Measurements from ENCODE around the gene RND2. TPM values are rescaled to one million over a fixed set of nuclear protein-coding genes. Genes with fewer than 3 reads are reported as not detected.
"Not testable (repeated sequence)": the region's sequence is repeated elsewhere in the genome, so short reads cannot be mapped to it uniquely, and the experiment has no call there.

Gene RND2
- total RNA-seq, 1 donor from 2014 or later, result 0.46 TPM

DNA sequence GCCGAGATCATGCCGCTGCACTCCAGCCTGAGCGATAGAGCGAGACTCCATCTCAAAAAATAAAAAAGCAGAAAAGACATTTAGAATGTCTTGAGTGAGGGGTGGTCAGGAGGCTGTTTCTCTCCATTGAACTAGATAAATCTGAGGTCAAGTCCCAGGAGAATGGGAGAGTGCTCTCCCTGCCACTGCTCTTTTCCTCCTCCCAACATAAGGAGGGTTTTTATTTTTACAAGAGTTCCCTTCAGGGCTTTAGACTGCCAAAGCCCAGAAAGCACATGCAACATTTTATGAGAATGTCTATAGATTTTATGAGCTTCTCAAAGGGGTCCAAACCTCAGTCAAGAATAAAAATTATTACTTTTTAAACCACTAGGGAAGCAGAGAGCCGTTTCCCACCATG lies 1.6 kb downstream of the RND2 start:
- no peak for DNase-seq (ENCODE audit: low read depth, low spot score)

DNA sequence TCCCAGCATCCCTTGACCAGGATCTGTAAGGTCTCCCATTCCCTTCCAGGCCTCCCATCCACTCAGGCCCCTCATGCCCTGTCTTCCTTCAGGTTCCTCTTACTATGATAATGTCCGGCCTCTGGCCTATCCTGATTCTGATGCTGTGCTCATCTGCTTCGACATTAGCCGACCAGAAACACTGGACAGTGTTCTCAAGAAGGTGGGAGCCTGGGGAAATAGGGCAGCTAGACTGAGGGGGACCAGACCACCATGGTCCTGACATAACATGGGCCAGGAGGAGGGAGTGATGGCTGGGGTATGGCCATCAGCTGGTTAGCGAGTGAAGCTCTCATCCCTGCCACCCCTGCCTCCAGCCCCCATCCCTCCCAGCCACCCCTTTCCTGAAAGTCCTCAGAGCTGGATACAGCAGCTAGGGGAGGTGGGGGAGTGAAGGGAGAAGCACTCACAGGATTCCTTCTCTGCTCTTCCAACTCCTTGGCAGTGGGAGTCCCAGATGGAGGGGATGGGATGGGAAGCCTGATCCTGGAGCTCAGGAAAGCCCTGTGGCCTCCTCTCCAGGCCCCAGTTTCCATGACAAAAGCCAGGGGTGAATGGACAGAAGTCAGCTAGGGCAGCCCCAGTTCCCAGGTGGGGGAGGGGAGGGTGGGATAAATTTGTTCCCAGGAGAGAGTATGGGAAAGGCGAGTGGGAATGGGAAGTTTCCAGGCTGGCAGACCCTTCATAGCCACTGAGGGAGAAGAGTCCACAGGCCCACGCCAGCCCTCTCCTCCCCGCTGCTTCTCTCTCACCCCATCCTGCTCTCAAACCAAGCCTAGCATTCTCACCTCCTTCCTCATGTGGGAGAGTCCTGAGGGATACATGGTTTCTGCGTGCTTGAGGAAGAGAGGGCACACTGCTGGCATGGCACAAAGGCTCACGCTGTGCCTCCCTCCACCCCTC lies 2.3 kb downstream of the RND2 start:
- no peak for DNase-seq (ENCODE audit: low read depth, low spot score)

DNA sequence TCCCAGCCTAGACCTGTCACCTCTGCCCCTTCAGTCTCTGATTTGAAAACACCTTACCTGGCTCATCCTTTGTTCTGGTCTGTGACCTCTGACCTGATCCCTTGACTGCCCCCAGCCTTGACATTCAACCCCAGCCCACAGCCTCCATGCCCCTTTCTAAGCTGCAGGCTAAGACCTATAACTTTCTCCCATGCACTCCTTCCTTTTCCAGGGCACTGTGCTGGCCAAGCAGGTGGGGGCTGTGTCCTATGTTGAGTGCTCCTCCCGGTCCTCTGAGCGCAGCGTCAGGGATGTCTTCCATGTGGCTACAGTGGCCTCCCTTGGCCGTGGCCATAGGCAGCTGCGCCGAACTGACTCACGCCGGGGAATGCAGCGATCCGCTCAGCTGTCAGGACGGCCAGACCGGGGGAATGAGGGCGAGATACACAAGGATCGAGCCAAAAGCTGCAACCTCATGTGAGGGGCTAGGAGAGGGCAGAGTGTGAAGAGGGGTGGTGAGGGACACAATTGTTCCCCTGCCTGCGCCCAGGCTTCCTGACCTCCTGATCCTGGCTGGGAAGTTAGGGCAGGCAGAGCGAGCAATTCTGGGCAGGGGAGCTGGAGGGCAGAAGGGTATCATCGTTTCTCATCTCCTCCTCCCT lies 3.3 kb downstream of the RND2 start:
- DNase-seq (ENCODE audit: low read depth, low spot score), result no peak

DNA sequence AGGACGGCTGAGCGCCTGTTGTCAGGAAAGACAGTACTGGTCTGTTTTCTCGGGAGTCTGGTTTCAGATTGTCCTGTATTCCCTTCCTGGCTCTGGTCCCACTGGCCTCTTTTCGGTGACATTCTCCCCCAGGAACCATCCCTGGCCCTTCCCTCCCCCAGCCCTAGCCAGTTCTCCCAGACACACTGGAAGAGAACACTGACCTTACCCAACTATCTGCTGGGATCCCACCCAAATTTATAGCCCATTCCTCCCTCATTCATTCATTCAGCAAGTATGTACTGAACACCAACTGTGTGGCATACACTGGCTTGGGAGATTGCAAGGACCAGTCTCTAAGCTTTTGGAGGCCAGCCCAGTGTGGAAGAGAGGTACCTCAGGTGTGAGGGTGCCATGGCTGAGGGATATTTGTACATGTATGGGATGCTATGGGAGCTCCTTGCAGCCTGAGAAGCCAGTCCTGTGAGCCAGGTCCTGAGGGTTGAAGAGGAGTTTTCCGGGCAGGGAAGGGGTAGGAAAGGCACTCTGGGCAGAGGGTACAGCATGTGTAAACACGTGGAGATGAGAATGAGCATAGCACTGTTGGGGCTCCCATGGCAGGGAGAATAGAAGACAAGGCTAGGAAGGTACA lies 5.2 kb downstream of the RND2 start:
- no peak for DNase-seq (ENCODE audit: low read depth, low spot score)

DNA sequence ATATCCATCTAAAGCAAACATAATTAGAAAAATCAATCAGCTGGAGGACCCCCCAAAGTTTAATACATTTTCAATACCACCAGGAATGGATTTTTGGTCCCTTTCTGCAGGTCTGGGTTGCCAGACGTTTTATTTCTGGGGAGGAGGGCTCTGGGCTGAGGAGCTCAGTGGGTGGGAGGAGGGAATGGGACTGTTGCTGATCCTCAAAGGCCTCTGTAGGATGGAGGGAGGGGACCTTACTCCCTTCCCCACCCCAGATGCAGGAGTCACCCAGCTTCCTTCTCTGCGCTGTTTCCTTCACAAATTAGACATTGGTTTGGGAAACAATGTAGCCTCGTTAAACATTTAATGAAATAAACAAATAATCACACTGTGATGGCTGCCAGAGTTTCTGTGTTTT lies 6.6 kb downstream of the RND2 start:
- DNase-seq (ENCODE audit: low read depth, low spot score), result no peak

DNA sequence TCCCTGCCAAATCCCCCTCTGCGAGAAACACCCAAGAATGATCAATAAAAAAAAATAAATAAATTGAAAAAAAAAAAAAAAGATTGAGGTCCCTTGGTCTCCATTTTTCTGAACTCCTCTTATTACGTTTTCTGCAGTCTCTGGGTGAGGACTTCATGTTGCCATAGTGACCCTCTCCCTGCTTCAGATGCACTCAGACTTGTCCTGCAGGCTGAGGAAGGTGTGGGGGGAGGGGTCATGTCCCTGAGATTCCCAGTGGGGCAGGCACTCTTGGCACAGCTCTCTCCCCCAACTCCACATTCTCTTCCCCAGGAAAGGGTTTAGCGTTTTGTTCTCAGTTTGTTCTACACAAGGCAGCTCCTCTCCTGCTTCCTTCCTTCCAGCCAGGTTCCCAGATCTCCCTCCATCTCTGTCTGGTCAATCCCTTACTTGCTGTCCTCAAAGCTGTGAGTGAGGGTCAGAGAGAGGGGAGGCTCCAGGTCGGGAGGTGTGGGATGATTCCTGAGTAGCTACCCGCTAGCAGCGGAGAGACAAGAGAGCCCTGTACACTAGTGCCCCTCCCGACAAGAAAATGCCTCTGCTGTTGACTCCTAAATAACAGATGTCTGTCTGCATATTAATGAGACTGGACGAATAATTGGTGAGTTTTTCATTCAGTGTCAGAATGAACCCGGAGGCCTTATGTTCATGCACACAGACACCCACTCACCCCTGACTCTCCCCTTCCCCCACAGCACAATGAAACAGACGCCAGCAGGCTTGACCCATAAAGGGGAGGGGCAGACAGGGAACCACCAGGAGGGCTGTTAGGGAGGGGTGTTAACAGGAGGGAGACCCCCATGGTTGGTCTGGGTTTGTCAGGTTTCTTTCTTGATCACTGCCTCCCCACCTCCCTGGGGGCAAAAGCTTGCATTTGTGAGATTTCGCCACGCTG lies 9.2 kb downstream of the RND2 start:
- DNase-seq (ENCODE audit: low read depth, low spot score), result no peak

DNA sequence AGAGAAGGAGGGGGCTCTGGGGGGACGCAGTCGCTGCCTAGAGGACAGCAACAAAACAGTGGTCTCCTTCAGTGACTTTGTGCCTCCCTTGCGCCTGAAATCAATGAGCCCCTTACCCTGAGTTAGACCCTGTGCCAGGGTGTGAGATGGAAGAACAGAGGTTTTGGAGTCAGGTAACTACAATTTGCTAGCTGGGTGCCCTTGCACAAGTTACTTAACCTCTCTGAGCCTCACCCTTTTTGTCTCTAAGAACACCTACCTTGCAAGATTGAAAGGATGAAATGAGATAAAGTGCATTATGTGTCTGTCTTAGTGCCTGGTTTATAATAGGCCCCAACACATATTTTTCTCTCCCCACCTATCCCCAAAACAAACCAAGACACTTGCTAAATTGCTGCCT lies 9.9 kb downstream of the RND2 start:
- no peak for DNase-seq (ENCODE audit: low read depth, low spot score)

DNA sequence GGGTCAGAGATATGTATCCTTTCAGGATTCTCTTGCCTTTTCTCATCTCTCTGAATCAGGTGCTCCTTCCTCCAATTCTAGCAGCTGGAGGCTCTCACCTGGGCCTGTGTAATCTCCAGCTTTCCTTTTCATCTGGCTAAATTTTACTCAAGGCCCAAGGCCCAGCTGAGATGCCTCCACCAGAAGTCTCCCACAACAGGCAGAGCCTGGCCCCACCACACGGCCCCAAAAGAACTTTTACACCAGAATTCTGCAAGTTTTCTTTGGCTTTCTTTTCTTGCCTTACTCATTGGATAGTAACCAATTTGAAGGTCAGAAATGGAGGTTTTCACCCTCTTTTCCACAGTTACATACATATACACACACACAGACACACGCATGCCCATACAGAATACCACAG lies 14.6 kb downstream of the RND2 start:
- no peak for DNase-seq (ENCODE audit: low read depth, low spot score)

DNA sequence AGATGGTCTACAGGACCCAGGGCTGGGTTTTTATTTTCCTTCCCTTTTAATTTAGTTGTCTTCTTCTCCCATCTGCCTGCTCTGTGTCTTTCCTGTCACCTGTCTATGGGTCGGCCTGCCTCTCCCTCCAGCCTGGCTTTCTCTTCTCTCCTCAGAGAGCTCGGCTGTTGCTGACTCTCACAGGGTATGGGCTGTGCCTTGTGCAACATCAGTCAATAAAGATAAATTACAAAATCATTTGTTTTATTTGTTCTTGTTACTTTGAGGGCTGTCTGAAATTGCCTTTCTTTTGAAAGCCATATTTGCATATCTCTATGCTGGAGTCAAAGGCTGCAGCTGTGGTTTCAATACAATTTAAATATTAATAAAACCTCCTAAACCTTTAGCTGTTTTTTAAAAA lies 15.6 kb downstream of the RND2 start:
- DNase-seq (ENCODE audit: low read depth, low spot score), result no peak

DNA sequence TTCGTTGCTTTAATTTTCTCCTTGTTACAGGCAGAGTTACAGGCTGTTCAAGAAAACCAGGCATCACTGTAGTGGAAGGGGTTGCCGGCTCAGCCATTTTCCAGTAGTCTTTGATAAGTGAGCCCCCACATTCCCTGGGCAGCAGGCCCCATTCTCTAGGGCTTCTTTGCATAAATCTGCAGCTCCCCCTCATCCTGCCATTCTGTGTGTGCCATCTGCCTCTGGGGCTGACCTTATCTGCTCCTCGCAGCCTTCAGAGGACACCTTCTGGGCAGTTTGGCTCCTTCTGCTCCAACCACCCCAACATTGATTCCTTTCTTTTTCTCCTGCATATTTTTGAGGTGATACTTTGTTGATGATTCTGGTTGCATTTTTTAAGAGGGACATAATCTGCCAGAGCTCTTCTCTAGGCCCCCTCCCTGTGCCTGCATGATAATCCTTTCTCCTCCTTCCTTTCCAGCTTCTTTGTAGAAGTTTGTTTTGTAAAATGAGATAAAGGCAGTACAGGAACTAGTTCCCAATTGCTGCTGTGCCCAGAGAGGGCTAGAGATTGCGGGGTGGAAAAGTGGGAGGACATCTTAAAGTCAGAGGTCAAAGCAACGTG lies 17.1 kb downstream of the RND2 start:
- DNase-seq (ENCODE audit: low read depth, low spot score), result no peak

DNA sequence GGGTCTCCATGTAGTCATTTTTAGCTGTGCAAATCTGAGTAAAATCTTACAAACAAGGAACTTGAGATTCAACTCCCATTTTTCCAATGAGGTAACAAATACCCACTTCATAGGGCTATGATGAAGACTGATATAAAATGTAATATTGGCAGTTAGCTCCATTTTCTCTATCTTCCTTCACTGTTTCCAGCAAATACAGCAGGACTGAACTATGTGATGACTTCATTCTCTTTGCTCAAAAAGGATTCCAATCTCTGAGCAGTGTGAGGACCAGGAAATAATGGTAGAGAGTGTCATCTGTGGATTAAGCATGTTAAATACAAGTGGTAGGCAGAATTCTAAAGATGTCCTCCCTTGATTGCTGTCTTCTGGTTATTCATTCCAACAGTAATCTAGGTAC lies 18.3 kb downstream of the RND2 start:
- DNase-seq (ENCODE audit: low read depth, low spot score), result no peak

DNA sequence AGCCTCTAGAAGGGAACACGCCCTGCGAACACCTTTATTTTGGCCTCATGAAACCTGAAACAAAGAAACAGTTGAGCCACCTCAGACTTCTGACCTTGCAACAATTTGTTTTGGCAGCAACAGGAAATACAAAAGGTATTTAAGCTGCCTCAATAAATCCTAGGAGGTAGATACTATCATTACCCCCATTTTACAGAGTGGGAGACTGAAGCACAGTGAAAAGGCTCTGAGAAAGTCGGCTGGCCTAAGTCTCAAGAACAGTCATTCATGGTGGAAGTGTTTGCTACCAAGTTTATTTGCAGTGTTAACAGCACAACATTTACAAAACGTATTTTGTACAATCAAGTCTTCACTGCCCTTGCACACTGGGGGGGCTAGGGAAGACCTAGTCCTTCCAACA lies 19.0 kb downstream of the RND2 start:
- DNase-seq (ENCODE audit: low read depth, low spot score), result no peak

DNA sequence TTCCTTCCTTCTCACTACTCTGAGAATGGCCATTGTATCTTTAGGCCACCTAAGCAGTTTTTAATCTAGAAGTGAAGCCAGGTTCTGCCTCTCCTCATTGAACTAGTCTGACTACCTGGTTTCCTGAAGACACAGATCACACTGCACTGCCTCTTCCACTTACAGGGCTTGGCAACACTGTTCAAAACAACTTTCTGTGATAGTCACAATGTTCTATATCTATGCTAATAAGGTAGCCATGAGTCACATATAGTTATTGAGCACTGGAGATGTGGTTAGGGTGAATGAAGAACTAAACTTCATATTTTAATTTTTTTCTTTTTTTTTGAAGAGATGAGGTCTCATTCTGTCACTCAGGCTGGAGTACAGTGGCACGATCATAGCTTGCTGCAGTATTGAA lies 26.9 kb downstream of the RND2 start:
- DNase-seq (ENCODE audit: low read depth, low spot score), result no peak

DNA sequence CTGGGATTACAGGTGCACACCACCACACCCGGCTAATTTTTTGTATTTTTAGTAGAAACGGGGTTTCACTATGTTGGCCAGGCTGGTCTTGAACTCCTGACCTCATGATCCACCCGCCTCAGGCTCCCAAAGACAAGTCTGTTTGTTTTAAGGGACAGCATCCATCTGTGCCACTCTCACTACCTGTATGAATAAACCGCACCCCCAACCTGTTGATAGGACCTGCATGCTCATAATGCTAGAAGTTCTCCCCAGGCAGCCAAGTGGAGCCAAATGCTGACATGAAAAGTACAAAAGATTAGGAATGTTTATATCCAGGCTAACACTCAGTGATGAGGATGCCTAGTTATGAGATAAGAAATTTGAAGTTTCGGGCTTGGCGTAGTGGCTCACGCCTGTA lies 28.0 kb downstream of the RND2 start:
- DNase-seq (ENCODE audit: low read depth, low spot score), result not testable (repeated sequence)

DNA sequence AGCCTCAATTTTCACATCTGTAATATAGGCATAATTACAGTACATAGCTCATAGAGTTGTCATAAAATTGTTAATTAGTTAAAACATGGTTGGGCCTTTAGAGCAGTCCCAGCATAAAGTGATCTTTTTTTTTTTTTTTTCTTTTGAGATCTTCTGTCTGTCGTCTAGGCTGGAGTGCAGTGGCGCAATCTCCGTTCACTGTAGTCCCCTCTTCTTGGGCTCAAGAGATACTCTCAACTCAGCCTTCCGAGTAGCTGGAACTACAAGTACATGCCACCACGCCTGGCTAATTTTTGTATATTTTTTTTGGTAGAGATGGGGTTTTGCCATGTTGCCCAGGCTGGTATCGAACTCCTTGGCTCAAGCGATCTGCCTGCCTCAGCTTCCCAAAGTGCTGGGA lies 31.0 kb downstream of the RND2 start:
- no peak for DNase-seq (ENCODE audit: low read depth, low spot score)

DNA sequence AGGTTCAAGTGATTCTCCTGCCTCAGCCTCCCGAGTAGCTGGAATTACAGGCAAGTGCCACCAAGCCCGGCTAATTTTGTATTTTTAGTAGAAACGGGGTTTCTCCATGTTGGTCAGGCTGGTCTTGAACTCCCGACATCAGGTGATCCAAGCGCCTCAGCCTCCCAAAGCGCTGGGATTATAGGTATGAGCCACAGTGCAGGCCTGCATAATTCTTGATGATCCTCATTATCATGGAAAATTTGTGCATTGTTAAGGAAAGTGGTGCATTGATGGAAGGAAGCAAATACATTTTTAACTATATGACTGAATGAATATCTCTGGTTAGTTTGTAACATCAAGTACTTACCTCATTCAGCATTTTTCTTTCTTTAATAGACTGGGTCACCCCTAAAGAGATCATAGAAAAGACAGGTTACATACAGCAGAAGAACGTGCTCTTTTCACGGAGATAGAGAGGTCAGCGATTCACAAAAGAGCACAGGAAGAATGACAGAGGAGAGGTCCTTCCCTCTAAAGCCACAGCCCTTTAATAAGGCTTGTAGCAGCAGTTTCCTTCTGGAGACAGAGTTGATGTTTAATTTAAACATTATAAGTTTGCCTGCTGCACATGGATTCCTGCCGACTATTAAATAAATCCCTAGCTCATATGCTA lies 38.1 kb downstream of the RND2 start:
- DNase-seq (ENCODE audit: low read depth, low spot score), result no peak

DNA sequence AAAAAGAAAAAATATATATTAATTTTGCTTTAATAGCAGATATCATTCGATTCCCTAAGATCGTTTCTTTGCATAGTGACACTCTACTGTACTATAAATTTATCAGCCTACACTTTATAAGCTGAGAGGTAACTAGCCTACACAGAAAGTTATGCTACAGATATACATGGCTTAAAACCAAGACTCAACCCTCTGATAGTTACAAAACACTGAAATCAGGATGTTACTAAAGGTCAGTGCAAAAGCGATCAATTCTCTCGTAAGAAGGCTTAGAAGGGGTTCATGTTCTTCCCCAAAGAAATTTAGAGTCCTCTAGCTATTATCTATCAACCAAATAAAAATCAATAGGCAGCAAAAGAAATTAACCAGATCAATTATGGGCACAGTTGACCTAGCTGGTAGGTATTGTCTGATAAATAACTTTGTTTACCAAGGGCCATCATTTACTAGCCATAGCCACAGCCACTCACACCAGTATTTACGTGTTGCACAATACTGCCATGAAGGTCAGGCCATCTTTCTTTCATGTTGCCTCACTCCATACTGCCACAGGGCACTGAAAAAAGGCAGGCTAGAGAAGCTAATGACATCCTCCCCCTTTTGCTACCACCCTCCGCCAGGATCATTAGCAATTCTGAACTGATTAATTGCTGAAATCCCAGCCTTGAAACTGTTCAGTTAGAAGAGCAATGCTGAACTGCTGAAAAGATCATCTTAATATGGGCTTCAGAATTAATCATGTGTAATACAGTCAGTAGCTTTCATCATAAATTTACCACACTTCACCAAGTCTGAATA lies 43.7 kb downstream of the RND2 start:
- DNase-seq (ENCODE audit: low read depth, low spot score), result no peak

DNA sequence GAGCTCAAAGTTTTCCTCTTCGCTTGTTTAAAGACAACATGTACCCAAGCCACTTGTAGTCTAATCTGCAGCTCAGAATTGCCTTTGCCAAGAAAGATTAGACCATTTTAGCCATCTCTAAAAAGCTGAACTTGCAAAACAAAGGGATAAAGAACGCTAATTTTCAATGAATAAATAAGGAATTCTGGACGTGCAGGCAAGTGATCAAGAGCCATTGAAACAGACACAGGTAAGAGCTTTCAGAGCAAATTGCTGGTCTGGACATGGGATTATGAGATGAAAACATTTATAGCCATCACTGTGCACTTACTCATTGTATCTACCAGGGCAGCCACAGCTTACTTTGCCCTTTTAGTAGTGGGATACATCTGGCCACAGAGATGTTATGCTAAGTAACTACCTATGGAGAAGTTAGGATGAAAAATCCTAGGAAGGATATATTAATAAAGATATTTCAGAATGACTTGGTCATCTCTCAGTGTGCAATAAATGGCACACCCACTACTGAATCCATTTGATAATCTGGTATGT lies 44.4 kb downstream of the RND2 start:
- no peak for DNase-seq (ENCODE audit: low read depth, low spot score)

DNA sequence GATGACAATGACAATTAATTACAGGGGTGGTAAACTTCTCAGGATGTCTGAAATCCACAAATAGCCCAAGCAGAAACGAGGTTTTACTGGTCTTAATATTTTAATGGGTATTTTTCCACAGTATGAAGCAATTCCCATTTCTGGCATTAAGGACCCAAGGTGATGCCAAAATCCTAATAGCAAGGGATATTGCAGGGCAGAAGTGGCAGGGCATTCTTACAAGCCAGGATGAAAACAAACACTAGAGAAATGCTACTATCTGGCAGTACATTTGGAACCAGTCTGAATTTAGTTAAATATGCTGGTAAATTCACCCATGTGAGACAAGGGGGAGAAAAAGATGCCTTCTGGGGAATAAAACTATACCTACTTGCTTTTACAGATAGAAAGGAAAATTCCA lies 45.2 kb downstream of the RND2 start:
- DNase-seq (ENCODE audit: low read depth, low spot score), result no peak
